Measurements from ENCODE around the gene SBF1. TPM values are rescaled to one million over a fixed set of nuclear protein-coding genes. Genes with fewer than 3 reads are reported as not detected.
A peak's percentile ranks its signal among the peaks of the same experiment; 100 is the strongest.

Gene SBF1
- polyA plus RNA-seq, 2 donors = 44.3 to 73.5 TPM

DNA sequence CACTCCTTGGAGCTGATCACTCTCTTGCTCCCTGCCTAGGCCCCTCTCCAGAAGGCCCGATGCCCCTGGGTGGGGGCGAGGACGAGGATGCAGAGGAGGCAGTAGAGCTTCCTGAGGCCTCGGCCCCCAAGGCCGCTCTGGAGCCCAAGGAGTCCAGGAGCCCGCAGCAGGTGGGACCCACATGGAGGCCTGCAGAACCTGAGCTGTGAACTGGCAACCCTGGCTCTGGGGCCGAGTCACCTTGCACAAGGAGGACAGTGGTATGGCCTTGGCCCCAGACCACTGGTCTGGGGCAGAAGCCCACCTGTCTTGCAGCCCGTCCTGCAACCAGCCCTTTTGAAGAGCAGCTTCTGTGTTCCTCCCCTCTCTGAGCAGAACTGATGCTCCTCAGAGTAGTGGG lies 44.3 kb upstream of the SBF1 start:
- H3K4me1 ChIP-seq (ENCODE audit: control insufficient read depth in 2 of 2, insufficient read depth in 2 of 2, low read length in 1 of 2) = peaks cover 5 to 6% of the 10 kb centered on the region in 2 donors
- H3K4me3 ChIP-seq (ENCODE audit: low read depth in 1 of 2, low read length in 2 of 2) = no peak overlapping the region
- no peaks in the 10 kb centered on the region for H3K27me3 ChIP-seq (ENCODE audit: control insufficient read depth in 1 of 2, insufficient read depth in 2 of 2, low read length in 2 of 2)
- H3K9me3 ChIP-seq (ENCODE audit: control insufficient read depth in 2 of 2, insufficient read depth in 1 of 2, low read depth in 1 of 2, low read length in 1 of 2) = no peaks in the 10 kb centered on the region
- H3K36me3 ChIP-seq (ENCODE audit: control insufficient read depth in 2 of 2, insufficient read depth in 2 of 2, low read length in 1 of 2) = peaks cover 23 to 69% of the 10 kb centered on the region in 2 donors
- 92 to 96% methylated on average over 8 of the region's 8 CpGs for WGBS, 2 donors
- no peak overlapping the region for H3K27ac ChIP-seq (ENCODE audit: low read depth in 2 of 2, low read length in 1 of 2)

DNA sequence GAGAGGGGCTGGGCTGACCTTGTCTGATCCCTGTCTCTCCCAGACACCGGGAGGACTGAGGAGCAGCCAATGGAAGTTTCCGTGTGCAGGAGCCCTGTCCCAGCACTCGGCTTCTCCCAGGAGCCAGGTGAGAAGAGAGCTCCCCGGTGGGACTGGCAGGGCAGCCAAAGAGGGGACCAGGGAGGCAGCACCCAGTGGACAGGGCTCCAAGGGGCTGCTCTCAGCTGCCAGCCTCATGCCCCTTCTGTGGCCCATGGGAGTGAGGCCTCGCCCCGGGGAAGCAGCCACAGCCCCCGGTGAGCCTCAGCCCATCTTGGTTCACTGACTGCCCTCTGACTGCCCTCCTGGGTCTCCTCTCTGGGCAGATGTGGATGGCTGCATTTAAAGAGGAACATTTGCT lies 43.8 kb upstream of the SBF1 start:
- Histone ChIP-seq H3K4me3 (ENCODE audit: low read depth in 1 of 2, low read length in 2 of 2) (no peak overlapping the region), H3K27me3 (ENCODE audit: control insufficient read depth in 1 of 2, insufficient read depth in 2 of 2, low read length in 2 of 2) (no peaks in the 10 kb centered on the region), H3K9me3 (ENCODE audit: control insufficient read depth in 2 of 2, insufficient read depth in 1 of 2, low read depth in 1 of 2, low read length in 1 of 2) (no peaks in the 10 kb centered on the region), H3K4me1 (ENCODE audit: control insufficient read depth in 2 of 2, insufficient read depth in 2 of 2, low read length in 1 of 2) (peaks cover 0 to under 1% of the 10 kb centered on the region in 2 donors), H3K27ac (ENCODE audit: low read depth in 2 of 2, low read length in 1 of 2) (no peak overlapping the region), H3K36me3 (ENCODE audit: control insufficient read depth in 2 of 2, insufficient read depth in 2 of 2, low read length in 1 of 2) (peaks cover 23 to 65% of the 10 kb centered on the region in 2 donors)
- 87 to 95% methylated on average over 7 of the region's 7 CpGs for WGBS, 2 donors

DNA sequence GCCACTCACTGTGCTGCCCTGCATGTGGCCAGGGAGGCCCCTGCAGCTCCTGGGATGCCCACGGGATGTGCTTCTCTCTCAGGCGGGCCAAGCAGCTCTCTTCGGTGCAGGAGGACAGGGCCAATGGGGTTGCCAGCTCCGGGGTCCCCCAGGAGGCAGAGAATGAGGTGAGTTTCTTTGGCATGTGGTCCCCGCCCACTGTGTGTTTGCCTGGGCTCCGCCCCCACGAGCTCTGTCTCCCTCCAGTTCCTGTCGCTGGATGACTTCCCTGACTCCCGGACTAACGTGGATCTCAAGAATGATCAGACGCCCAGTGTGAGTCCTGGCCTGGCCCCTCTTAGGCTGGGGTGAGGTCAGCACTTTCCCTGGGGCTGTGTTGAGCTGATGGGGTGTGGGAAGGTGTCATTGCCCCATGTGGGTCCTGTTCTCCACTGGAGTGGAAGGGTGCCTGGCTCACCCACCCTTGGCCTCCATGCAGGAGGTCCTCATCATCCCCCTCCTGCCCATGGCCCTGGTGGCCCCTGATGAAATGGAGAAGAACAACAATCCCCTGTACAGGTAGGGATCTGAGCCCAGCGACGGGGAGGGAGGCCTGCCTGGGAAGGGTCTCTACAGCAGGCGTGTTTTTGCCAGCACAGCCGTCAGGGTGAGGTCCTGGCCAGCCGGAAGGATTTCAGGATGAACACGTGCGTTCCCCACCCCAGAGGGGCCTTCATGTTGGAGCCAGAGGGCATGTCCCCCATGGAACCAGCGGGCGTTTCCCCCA lies 42.8 kb upstream of the SBF1 start:
- H3K4me3 ChIP-seq (ENCODE audit: low read depth in 1 of 2, low read length in 2 of 2) = no peak overlapping the region
- no peaks in the 10 kb centered on the region for H3K4me1 ChIP-seq (ENCODE audit: control insufficient read depth in 2 of 2, insufficient read depth in 2 of 2, low read length in 1 of 2)
- no peak overlapping the region for H3K27ac ChIP-seq (ENCODE audit: low read depth in 2 of 2, low read length in 1 of 2)
- no peaks in the 10 kb centered on the region for H3K27me3 ChIP-seq (ENCODE audit: control insufficient read depth in 1 of 2, insufficient read depth in 2 of 2, low read length in 2 of 2)
- WGBS, 2 donors = 86 to 89% methylated on average over 20 of the region's 20 CpGs
- H3K9me3 ChIP-seq (ENCODE audit: control insufficient read depth in 2 of 2, insufficient read depth in 1 of 2, low read depth in 1 of 2, low read length in 1 of 2) = no peaks in the 10 kb centered on the region
- peaks cover 18 to 56% of the 10 kb centered on the region in 2 donors for H3K36me3 ChIP-seq (ENCODE audit: control insufficient read depth in 2 of 2, insufficient read depth in 2 of 2, low read length in 1 of 2)

DNA sequence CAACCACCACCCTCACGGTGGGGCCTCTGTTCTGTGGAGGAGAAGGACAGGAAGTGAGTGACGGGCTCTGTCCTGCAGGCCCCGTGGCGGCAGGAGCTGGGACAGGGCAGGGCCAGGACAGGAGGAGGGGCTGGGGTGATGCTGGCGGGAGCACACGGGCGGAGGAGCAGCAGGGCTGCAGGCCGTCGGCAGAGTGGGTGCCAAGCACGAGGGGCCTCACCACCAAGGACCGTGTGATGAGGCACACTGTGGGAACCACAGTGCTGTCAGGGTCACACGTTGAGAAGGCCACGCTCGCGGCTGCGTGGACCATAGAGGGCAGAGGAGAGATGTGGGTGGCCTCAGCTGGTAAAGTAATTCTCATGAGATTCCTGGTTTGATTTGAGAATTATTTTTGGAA lies 42.1 kb upstream of the SBF1 start:
- Histone ChIP-seq H3K4me3 (ENCODE audit: low read depth in 1 of 2, low read length in 2 of 2) (no peak overlapping the region), H3K9me3 (ENCODE audit: control insufficient read depth in 2 of 2, insufficient read depth in 1 of 2, low read depth in 1 of 2, low read length in 1 of 2) (no peaks in the 10 kb centered on the region), H3K27me3 (ENCODE audit: control insufficient read depth in 1 of 2, insufficient read depth in 2 of 2, low read length in 2 of 2) (no peaks in the 10 kb centered on the region), H3K27ac (ENCODE audit: low read depth in 2 of 2, low read length in 1 of 2) (no peak overlapping the region), H3K4me1 (ENCODE audit: control insufficient read depth in 2 of 2, insufficient read depth in 2 of 2, low read length in 1 of 2) (no peaks in the 10 kb centered on the region), H3K36me3 (ENCODE audit: control insufficient read depth in 2 of 2, insufficient read depth in 2 of 2, low read length in 1 of 2) (peaks cover 14 to 51% of the 10 kb centered on the region in 2 donors)
- 81 to 82% methylated on average over 16 of the region's 16 CpGs for WGBS, 2 donors

DNA sequence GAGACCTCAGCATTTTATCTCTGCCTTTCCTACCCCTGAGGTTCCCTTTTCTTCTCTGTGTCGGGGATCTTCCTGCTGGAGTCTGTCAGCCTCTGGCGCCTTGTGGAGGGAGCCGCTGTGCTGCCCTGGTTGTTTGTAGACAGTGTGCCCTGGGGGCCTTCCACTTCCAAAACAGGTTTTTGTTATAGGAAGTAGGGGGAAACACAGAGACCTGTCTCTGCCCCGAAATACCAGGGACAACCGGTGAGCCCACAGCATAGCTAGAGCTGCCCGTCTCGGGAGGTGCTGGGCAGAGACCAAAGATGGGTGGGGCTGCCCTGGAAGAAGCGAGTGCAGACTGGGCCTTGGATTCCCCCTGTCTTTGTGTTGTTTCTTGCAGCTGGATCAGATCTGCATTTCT lies 41.2 kb upstream of the SBF1 start:
- WGBS, 2 donors = 65 to 72% methylated on average over 8 of the region's 8 CpGs
- Histone ChIP-seq H3K27me3 (ENCODE audit: control insufficient read depth in 1 of 2, insufficient read depth in 2 of 2, low read length in 2 of 2) (no peaks in the 10 kb centered on the region), H3K4me1 (ENCODE audit: control insufficient read depth in 2 of 2, insufficient read depth in 2 of 2, low read length in 1 of 2) (no peaks in the 10 kb centered on the region), H3K27ac (ENCODE audit: low read depth in 2 of 2, low read length in 1 of 2) (no peak overlapping the region), H3K4me3 (ENCODE audit: low read depth in 1 of 2, low read length in 2 of 2) (no peak overlapping the region), H3K9me3 (ENCODE audit: control insufficient read depth in 2 of 2, insufficient read depth in 1 of 2, low read depth in 1 of 2, low read length in 1 of 2) (no peaks in the 10 kb centered on the region), H3K36me3 (ENCODE audit: control insufficient read depth in 2 of 2, insufficient read depth in 2 of 2, low read length in 1 of 2) (peaks cover 8 to 45% of the 10 kb centered on the region in 2 donors)

DNA sequence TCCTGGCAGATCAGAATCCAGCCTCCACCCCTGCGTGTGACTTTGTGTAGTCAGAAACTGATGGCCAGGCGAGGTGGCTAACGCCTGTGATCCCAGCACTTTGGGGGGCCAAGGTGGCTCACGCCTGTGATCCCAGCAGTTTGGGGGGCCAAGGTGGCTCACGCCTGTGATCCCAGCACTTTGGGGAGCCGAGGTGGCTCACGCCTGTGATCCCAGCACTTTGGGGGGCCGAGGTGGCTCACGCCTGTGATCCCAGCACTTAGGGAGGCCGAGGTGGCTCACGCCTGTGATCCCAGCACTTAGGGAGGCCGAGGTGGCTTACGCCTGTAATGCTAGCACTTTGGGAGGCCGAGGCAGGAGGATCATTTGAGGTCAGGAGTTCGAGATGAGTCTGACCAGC lies 38.3 kb upstream of the SBF1 start:
- WGBS, 2 donors = 97 to 98% methylated on average over 15 of the region's 15 CpGs
- H3K36me3 ChIP-seq (ENCODE audit: control insufficient read depth in 2 of 2, insufficient read depth in 2 of 2, low read length in 1 of 2) = peaks cover 0 to 29% of the 10 kb centered on the region in 2 donors

DNA sequence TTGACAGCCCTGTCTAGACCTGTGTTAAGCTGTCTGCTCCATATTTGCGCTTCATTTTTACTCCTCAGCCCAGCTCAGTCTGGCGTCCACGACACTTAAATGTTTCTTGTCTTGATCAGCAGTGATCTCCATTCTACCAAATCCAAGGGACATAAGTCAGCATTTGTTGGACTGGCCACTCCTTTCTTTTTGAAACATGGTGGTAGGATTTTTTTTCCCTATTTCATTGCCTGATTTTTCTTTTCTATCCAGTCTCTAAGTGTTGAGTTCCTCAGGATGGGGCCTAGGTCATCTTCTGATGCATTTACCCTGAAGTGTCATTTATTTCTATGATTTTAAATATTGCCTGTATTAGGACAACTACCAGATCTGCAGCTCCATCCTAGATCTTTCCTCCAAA lies 34.1 kb upstream of the SBF1 start:
- no peaks in the 10 kb centered on the region for H3K27me3 ChIP-seq (ENCODE audit: control insufficient read depth in 1 of 2, insufficient read depth in 2 of 2, low read length in 2 of 2)
- WGBS, 2 donors = 4 to 7% methylated on average over 3 of the region's 3 CpGs
- H3K36me3 ChIP-seq (ENCODE audit: control insufficient read depth in 2 of 2, insufficient read depth in 2 of 2, low read length in 1 of 2) = peaks cover 0 to 24% of the 10 kb centered on the region in 2 donors
- H3K4me3 ChIP-seq (ENCODE audit: low read depth in 1 of 2, low read length in 2 of 2) = peak overlapping the region; percentile 79 to 92
- no peaks in the 10 kb centered on the region for H3K9me3 ChIP-seq (ENCODE audit: control insufficient read depth in 2 of 2, insufficient read depth in 1 of 2, low read depth in 1 of 2, low read length in 1 of 2)
- peaks cover 10 to 28% of the 10 kb centered on the region in 2 donors for H3K4me1 ChIP-seq (ENCODE audit: control insufficient read depth in 2 of 2, insufficient read depth in 2 of 2, low read length in 1 of 2)
- H3K27ac ChIP-seq (ENCODE audit: low read depth in 2 of 2, low read length in 1 of 2) = peak overlapping the region; percentile 96 to 100

More for the DNA sequence above, 38.3 kb upstream of the SBF1 start:
- H3K4me3 ChIP-seq (ENCODE audit: low read depth in 1 of 2, low read length in 2 of 2) = no peak overlapping the region
- H3K4me1 ChIP-seq (ENCODE audit: control insufficient read depth in 2 of 2, insufficient read depth in 2 of 2, low read length in 1 of 2) = no peaks in the 10 kb centered on the region
- H3K27ac ChIP-seq (ENCODE audit: low read depth in 2 of 2, low read length in 1 of 2) = no peak overlapping the region
- no peaks in the 10 kb centered on the region for H3K27me3 ChIP-seq (ENCODE audit: control insufficient read depth in 1 of 2, insufficient read depth in 2 of 2, low read length in 2 of 2)
- H3K9me3 ChIP-seq (ENCODE audit: control insufficient read depth in 2 of 2, insufficient read depth in 1 of 2, low read depth in 1 of 2, low read length in 1 of 2) = no peaks in the 10 kb centered on the region

DNA sequence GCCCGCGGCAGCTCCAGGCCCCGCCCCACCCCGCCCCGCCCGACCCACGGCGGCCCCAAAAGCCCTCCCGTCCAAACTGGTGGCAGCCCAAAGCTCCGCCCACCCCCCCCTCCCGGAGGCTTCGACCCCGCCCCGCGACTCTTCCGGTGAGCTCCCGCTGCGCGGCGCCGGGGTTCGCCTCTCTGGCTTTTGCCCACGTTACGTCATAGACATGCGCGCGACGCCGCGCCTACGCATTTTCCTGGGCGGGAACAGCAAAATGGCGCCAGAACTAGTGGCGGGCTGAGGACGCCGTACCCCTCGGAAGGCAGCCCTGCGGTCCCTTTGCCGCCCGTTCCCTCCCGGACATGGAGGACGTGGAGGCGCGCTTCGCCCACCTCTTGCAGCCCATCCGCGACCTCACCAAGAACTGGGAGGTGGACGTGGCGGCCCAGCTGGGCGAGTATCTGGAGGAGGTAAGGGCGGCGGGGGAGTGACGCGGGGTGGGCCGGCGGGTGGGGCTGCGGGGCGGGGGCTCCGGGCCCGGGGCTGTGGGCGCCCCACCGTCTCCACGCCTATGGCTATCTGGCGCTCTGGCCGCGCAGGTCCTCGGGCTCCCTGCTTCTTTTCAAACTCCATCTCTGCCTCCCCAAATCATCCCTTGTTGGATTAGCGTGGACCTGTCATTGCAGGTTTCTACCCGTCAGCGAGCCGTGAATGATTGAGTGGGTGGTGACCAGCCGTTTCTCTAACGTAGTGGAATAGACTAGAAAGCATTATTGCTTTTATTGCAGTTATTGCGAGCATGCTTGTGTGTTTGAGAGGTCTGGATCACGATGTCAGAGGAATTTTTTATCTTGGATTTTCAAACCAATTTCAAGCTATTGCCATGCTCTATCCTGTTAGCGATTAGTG lies 33.4 kb upstream of the SBF1 start, which contains the start of gene NCAPH2:
NCAPH2 (plus strand) TSS at position 234 of the 894 bp plus-strand sequence; CDS start at position 348, 114 bp downstream.
- peak within 1 kb of the TSS; percentile 79 to 92 for H3K4me3 ChIP-seq (ENCODE audit: low read depth in 1 of 2, low read length in 2 of 2)
- H3K9me3 ChIP-seq (ENCODE audit: control insufficient read depth in 2 of 2, insufficient read depth in 1 of 2, low read depth in 1 of 2, low read length in 1 of 2) = no peaks in the 10 kb centered on the region
- 1% methylated on average over 51 to 75 of the region's 76 CpGs for WGBS, 2 donors
- H3K27me3 ChIP-seq (ENCODE audit: control insufficient read depth in 1 of 2, insufficient read depth in 2 of 2, low read length in 2 of 2) = no peaks in the 10 kb centered on the region
- peaks cover 10 to 28% of the 10 kb centered on the region in 2 donors for H3K4me1 ChIP-seq (ENCODE audit: control insufficient read depth in 2 of 2, insufficient read depth in 2 of 2, low read length in 1 of 2)
- H3K36me3 ChIP-seq (ENCODE audit: control insufficient read depth in 2 of 2, insufficient read depth in 2 of 2, low read length in 1 of 2) = peaks cover 0 to 26% of the 10 kb centered on the region in 2 donors
- peak within 1 kb of the TSS; percentile 96 to 100 for H3K27ac ChIP-seq (ENCODE audit: low read depth in 2 of 2, low read length in 1 of 2)

DNA sequence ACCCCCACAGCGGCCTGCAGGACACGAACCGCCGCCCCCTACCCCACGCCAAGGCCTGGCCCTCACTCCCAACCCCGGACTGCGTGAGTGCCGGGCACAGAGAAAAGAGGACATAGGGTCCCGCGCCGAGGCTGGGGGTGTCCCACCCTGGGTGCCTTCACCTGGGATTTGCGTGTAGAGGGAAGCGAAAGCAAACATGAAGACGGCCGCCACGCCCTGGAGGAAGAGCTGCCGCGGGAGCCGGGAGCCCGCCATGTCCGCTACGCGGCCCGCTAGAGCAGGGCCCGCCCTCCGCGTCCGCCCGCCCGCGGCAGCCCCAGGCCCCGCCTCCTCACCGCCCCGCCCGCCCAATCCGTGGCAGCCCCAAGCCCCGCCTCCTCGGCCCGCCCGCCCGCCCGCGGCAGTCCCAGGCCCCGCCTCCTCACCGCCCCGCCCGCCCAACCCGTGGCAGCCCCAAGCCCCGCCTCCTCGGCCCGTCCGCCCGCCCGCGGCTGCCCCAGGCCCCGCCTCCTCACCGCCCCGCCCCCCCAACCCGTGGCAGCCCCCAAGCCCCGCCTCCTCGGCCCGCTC lies 32.7 kb upstream of the SBF1 start, which contains the start of gene LMF2:
LMF2 (minus strand) TSS at position 282 of the 570 bp plus-strand sequence; CDS start at position 255, 27 bp downstream.
- peaks cover 10 to 28% of the 10 kb centered on the region in 2 donors for H3K4me1 ChIP-seq (ENCODE audit: control insufficient read depth in 2 of 2, insufficient read depth in 2 of 2, low read length in 1 of 2)
- H3K27me3 ChIP-seq (ENCODE audit: control insufficient read depth in 1 of 2, insufficient read depth in 2 of 2, low read length in 2 of 2) = no peaks in the 10 kb centered on the region
- H3K9me3 ChIP-seq (ENCODE audit: control insufficient read depth in 2 of 2, insufficient read depth in 1 of 2, low read depth in 1 of 2, low read length in 1 of 2) = no peaks in the 10 kb centered on the region
- H3K36me3 ChIP-seq (ENCODE audit: control insufficient read depth in 2 of 2, insufficient read depth in 2 of 2, low read length in 1 of 2) = peaks cover 0 to 32% of the 10 kb centered on the region in 2 donors
- peak within 1 kb of the TSS; percentile 96 to 100 for H3K27ac ChIP-seq (ENCODE audit: low read depth in 2 of 2, low read length in 1 of 2)
- peak within 1 kb of the TSS; percentile 79 to 92 for H3K4me3 ChIP-seq (ENCODE audit: low read depth in 1 of 2, low read length in 2 of 2)
- 0 to 1% methylated on average over 37 to 60 of the region's 62 CpGs for WGBS, 2 donors

Data from esophagus (tissue), 2 donors.